ENCODE measurements around the gene SH3RF3.

The SH3RF3 gene

DNA sequence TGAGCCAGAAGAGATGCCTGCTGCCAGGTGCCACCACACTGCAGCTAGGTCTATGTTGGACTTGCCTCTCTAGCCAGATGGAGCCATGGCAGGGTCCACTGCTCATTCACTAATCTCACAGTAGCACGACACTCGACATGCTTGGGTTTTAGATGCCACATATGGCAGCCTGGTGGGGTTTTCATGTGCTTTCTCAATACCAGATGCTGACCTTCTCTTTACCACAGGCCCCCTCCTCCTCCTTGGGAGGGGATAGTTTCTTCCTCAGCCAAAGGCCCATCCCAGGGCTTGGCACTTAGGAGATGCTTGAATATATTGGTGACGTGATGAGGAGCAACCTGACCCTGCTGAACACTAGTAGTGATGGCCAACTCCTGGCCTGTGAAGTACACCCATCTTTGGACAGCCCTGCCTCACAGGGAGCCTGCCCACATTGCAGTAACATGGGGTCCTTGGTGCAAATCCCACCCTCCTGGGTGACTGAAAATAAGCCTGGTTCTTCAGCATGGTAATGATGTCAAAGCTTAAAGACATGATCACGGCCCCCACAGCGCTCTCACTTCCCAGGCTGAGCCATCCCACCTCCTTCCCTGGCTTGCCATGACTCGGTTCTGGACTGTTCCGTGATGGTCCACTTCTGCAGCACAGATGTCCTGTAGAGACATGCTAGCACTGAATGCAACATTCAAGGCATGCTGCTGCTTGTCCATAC, 227.5 kb downstream of the SH3RF3 start:
- DNase-seq, result peak; percentile 82 to 93

DNA sequence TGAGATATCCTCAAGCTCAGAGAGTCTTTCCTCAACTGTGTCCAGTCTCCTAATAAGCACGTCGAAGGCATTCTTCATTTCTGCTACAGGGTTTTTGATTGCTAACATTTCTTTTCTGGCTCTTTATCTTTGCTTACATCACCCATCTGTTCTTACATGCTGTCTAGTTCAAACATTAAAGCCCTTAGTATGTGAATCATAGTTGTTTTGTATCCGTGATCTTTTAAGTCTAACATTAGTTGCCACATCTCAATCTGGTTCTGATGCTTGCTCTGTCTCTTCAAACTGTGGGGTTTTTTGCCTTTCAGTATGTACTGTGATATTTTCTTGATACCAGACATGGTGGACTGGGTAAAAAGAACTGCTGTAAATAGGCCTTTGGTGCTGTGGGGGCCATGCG, 235.2 kb downstream of the SH3RF3 start:
- DNase-seq, result no peak

DNA sequence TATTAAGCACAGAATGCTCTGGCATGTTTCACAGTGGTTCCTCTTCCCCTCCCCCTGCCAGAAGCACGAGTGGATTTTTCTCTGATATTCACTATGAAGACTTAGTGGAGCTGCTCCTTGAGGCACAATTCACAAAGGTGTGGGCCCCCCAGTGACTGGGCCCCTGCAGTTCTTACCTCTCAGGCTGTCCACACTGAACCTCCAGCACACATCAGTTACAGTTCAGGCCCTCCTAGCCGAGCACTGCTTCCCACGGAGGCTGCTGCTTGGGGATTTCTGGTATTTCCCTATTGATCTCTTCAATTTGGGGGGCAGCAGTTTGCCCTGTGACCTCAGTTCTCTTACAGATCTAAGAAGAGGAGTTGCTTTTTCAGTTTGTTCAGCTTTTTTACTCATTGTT, 236.1 kb downstream of the SH3RF3 start:
- no peak for DNase-seq

DNA sequence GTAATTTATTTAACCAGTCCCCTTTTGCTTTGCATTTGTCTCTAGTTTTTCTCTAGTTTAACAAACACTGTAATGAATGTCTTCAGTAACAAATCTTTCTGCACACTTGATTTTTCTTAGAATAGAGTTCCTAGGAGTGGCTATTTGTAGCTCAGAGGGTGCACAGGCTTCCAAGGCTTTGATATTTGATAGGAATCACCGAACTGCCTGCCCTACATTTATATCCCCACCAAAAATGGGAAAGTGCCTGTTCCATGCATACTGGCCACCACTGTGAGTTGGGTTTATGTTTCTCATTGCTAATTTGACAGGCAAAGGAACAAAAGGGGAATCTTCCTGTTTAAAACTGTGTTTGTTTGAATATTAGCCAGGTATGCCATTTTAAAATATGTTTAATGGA, 238.7 kb downstream of the SH3RF3 start:
- DNase-seq, result no peak

DNA sequence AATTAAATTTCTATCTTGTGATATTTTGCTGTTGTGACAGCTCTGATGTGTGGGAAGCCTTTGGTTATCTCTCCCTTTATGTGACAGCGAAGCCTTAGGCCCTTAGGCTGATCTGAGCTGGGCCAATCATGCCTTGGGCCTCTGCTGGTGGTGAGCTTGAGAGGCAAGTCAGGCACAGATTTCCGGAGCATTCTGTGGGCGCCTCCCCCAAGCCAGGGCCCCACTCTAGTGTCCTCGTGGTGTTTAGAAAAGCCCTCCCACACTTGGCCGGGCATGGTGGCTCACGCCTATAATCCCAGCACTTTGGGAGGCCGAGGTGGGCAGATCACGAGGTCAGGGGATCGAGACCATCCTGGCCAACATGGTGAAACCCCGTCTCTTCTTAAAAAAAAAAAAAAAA, 239.8 kb downstream of the SH3RF3 start:
- no peak for DNase-seq

DNA sequence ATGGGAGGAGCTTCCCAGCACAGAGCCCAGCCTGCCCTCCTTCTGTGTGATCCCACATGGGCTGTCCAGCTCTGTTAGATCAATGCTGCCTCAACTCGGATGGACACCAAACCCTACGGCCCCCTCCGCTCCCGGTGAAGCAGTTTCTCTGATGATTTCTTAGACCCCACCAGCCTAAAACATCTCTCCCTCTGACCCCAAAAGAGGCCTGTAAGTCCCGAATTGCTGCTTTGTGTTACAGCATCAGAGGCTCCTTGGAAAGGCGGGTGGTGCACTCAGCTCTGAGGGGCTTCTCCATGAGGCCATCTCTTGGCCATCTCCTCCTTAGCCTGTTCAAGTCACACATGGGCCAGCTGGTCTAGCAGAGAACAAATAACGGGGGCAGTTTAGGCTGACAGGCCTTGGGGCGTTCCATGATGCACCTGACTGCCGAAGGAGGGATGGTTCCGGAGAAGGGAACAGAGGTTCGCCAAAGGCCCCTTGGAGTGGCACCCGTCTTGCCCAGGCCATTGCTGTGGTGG, 240.7 kb downstream of the SH3RF3 start:
- DNase-seq, result no peak

DNA sequence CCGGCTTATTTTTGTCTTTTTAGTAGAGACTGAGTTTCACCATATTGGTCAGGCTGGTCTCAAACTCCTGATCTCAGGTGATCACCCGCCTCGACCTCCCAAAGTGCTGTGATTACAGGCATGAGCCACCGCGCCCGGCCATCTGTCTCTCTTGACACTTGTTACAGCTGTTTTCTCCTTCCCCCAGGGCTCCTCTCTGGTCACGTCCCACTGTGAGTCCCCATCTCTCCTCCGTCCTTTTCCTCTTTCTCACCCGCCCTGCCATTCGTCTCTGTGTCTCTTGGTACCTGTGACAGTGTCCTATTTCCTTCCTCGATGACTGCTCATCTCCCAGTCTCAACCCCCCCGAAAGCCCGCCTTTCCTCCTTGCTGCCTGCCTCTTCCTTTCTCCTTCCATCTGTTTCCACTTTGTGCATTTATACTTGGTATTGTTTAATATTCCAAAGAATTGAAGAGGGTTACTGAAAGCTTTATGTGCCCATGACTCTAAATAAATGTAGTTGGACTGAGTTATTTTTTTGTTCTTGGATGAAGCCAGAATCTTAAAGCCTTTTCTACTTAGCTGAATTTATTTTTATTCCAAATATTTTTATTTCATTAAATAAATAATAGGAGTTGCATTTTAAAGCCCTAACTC, 241.5 kb downstream of the SH3RF3 start:
- DNase-seq, result peak in 1 of 2 experiments; percentile 32

DNA sequence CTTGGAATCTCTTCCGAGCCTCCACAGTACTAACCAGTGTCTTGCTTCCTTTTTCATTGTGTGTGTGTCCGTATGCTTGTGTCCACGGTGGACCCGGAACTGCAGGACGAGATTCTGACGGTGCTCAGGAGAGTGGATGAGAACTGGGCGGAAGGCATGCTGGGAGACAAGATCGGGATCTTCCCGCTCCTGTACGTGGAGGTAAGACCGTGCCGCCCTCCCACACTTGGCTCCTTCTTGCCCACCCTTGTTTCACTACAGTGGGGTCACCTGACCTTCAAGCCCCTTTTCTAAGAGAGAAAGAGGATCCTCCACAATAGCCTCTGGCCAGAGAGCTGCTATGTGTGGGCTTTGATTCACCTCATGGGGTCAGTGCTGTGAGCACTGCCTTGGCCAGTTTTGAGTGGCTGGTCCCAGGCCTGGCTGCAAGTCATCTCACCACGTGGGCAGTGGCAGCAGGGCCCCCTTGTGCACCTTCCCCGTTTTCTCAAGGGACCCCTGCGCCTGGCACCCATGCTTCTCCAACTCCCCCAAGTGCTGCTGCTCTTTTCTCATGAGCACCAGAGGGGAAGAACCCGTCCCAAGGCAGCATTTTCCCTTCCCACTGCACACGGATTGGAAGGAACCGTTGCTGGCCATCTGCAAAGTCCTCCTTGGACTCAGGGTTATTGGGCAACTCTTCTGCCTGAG, 242.6 kb downstream of the SH3RF3 start:
- no peak for DNase-seq

DNA sequence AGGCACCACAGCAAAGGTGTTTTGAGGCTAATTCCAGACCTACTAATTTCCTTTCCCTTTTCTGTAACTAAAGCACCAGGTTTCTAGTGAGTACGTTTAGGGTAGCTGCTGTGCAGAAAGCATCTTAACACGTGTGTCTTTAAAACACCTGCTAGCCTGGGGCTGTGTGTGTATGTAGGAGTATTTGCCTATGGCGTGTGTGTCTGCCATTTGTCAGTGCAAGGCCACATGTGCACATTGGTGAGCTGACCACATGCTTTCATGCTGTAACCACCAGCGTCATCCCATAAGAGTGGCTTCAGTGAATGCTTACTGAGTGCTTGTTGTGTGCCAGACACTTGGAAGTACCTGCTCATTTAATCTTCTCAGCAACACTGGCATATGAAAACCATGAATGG, 243.2 kb downstream of the SH3RF3 start:
- no peak for DNase-seq

DNA sequence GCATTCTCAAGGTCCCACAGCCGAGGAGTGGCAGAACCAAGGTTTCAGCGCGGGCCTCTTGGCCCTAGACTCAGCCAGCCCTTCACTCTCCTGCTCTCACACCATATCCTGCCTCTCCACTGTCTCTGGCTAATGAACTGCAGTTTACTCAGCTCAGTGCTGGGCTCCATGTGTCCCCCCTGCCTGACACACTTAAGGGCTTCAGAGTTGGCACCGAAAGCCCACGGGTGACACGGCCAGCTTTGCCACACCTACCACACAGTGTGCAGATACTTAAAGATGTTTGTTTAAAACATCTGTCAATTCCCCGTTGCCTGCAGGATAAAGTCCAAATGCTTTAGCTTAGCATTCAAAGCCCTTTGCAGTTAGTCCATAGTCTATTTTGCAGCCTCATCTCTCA, 243.6 kb downstream of the SH3RF3 start:
- no peak for DNase-seq

DNA sequence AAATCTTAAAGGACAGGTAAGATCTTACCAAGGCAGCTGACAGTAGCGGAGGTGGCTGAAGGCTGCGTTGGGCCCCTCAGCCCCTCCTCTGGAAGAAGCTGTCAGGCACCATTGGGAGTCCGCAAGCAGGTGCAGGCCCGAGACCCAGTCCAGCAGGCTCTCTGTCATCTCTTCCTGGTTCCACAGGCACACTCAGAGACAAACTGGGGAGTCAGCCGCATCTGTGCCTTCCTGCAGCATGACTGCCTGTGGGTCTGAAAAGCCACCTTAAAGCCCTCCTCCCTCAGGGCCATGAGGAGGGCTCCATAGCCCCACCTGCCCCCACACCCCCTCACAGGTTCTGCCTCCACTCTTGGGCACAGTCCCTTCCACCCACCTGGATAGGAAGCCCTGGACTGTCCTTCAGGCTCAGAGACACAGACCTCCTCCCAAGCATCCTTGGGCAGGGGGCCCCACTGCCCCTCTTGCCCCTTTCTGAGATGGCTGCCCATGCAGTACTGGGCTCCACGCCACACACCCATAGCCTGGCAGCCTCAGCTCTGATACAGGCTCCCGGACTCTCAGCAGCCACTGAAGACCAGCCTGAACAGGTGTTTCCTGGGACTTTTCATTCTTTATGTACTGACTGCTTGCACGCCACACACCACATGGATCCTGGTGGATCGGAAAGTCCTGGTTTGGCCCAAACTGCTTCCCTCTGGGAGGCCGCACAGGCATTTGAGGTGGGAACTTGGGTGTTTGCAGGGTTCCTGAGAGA, 245.0 kb downstream of the SH3RF3 start:
- no peak for DNase-seq

DNA sequence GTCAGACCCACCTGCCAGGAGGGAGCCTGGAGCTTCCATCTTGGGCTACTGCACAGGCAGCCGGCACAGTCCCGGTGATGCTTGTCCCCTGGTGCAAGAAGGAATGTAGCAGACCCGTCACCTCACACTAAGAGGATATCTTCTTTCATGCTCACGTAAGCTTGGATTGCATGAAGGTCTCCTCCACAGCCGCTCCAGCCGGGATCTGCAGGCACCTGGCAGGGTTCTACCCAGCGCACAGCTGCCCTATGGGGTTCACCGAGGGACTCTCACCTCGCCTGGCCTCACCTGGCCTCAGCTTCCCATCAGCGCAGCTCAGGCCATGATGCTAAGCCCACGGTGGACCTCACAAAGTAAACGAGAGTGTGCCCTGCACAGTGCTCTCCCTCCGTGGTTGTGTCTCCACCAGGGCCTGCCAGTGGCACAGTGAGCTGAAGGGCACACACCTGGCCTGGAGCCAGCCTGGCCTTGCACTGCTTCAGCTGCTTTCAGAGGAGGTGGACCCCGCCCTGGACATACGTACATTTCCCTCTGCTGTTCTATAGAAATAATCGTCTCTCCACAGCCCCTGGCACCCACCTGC, 245.6 kb downstream of the SH3RF3 start:
- no peak for DNase-seq

DNA sequence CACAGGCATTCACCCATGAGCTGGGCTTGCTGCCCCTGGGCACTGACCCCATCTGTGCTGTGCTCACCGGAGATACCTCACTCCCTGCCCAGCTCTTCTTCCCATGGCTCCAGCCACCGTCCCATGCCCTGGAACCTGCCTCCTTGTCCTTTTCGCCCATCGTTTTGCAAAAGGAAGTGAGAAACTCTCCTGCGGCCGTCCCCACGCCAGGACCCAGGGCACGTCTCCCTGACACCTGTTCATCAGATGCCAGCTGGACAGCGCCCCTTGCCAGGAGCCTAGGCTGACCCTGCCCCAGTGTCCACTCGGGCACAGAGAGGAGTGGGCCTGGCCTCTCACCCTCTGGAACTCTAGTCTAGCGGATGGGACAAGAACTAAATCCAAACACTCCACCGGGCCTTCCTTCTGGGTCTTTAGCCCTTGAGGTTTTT, 246.1 kb downstream of the SH3RF3 start:
- DNase-seq, result no peak

DNA sequence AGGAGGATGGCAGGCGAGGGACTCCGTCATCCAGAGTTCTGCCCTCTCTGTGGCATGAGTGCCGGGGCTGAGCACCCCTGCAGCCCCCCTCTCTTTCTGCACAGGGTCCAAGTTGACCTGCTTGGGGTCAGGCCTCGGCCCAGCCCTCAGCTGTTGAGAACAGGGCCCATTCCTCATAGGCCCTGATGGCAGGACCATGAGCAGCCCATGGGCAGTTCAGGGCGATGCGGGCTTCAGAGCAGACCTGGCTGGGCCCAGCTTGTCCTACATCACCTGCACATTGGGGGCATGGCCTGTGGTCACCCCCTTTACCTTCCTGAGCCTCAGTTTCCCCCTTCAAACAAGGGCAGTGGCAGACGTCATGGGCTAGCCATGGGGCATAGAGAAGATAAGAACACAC, 246.7 kb downstream of the SH3RF3 start:
- no peak for DNase-seq

DNA sequence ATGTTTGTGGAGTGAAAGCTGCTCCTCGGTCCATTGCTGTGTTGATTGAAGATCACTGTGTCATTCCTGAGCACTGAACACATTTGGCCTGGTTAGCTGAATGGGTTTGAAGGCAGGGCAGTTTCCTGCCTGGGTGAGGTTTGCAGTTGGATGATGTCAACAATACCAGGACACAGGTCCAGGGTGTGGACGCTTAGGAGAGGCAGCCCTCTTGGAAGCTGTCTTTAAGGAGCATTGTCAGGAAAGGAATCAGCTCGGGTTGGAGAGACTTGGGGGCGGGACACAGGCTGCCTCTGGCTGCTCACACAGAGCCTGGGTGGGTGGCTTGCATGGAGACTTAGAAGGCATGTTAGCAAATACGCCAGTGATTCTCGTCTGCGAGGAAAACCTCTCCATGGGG, 247.1 kb downstream of the SH3RF3 start:
- DNase-seq, result no peak

DNA sequence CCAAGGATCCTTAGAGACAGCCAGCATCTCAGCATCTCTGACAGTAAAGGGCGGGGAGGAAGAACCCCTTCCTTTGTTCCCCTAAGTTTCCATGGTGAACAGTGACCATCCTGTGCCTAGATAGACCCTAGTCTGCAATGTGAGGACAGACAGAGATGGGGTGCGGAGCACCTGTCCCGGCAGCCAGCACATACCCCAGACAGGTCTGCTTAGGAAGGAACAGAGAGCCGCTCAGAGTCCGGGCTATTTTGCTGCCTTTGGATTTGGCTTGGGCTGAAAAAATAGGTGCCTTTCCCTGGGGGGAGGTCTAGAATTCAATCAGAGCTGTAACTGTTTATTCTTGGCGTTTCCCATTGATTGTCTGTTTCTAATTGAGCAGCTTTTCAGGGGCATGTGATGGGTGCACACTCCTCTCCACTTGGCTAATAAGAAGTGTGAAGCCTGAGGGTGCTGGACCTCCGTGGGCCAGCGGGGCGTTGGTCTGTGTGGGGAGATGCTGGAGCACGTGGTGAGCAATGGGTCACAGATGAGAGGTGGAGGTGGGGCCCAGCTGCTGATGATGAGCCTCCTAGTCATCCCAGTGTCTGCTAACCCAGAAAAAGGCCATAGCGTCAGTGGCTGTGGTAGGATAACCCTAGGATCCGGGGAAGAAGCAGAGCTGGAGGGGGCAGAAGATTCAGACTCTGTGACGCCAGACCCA, 247.9 kb downstream of the SH3RF3 start:
- DNase-seq, result no peak

DNA sequence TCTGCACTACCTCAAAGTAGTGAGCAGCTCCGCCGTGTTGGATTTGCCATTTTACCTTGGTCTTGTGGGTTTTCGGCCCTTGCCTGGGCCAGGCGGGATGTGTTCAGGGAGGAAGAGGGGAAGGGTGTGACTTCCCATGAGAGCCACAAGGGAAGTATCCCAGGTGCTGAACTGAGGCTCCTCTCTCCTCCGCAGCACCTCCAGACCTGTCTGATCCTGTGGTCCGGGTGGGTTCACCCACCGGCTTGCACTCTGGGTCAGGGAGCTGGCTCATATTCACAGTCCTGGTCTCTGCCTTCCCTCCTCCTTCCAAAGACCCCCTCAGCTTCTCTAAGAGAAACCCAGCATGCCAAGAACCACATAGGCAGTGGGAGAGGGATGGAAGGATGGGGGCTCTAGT, 249.0 kb downstream of the SH3RF3 start:
- no peak for DNase-seq

DNA sequence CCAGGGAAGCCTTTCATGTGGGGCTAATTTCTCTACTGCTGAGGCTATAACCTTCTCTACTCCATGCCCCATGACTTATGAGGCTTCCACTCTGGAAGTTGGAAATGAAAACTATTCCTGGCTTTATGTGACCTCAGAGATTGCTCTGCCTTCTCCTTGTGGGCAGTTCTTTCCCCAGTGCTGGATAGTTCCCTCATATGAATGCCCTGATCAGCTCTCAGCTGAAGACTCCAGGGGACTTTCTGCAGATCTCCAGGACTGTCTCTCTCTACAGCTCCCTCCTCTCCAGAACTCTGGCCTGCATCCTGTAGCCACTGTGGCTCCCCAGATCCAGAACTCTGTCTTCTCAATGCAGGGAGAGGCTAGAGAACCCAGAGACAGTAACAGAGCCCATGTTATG, 249.7 kb downstream of the SH3RF3 start:
- DNase-seq, result no peak

DNA sequence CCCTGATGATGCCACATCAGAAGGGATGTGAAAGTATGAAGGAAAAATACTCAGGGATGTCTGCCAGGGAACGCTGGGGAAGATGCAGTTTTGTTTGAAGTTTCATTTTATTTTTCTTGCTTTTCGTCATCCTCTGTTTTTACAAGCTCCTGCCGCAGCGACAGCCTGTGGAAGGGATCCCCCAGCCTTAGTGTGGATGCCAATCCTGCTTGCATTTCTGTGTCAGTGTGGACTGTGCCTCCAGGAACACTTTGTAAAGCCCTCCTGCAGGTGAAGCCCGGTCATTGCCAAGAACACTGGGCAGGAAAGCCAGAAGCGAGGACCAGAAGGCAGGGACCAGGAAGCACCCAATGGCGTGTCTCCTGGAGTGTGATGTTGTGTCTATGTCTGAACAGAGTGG, 250.5 kb downstream of the SH3RF3 start:
- DNase-seq, result no peak

DNA sequence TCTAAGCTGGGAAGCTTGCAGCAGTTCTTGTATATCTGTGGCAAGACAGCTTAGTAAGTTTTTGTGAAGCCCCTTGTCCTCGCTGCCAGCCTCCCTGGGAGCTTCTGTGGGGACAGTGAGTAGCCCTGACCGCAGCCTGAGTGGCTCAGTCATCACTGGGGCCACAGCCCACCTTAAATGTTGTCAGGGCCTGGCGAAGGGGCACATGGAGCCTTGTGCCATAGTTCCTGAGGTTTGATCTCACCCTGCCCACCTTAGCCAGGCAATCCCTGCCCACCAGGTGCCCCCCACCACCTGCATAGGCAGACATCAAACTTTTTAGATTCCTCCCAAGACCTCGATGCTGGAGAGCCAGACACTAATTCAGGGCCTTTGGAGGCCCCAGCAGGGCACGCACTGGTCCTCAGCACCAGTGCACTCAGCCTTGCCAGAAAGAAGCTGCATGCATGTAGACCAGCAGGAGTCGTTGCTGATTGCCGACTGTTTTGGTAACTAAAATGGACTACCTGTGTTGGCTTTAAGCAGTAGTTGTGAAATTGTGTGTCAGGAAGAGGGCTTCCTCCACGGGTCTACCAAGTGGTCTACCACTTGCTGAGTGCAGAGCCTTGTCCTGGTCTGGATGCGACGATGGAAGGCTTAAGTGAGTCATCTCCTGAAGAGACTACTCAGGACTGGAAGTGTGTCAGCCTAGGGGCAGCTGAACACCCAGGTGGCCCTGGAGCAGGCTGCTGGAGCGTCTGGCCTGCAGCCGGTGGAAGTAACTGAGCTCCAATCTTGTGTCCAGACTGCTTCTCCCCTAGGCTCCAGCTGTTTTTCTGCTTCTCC, 251.7 kb downstream of the SH3RF3 start:
- DNase-seq, result no peak

DNA sequence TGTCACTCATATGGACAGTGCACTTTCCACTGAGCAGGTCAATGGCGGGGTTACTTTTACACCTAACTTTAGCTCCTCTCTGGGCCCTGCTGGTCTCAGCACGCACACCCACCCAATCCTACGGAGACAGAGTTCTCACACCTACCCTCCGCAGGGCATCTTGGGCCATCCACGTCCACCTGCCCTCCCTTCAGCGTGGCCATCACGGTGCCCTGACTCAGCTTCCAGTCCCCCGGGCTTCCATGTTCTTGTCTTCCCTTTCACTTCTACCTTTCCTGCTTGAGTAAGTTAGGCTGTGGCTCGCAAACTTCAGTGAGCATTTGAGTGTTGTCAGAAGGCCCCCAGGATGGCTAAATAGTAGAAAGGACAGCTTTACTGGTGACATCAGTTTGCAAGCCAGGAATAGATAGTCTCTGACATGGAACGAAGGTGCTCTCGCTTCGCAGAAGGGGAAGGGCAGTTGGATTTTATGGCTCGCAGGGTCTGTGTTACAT, 252.4 kb downstream of the SH3RF3 start:
- no peak for DNase-seq

All from NCI-H524 (cell line).